Stimulated activated CD4-positive, alpha-beta T cell treated with anti-CD3 and anti-CD28 coated beads, Interleukin-12 subunit alpha, Interleukin-12 subunit beta, amount 100 ng/mL, for 4 hours (primary cell): ENCODE measurements around the gene P4HA2.
A peak's percentile ranks its signal among the peaks of the same experiment; 100 is the strongest.

Source experiments
- DNase-seq: peaks from one replicate; pipeline ENCODE4 v3.0.0-alpha.2; 2020

Gene P4HA2

GRCh38 chr5:132227485-132228240, at the start of gene P4HA2:
Gene P4HA2, minus strand, starts transcription at chr5:132227853. Its CDS starts 9,227 bp downstream, at chr5:132218626.
- peak; percentile 29 for DNase-seq

GRCh38 chr5:132277256-132277655, 49.6 kb upstream of the P4HA2 start:
- DNase-seq: no peak

GRCh38 chr5:132275367-132276220, 47.9 kb upstream of the P4HA2 start:
- no peak for DNase-seq

GRCh38 chr5:132274050-132274792, 46.6 kb upstream of the P4HA2 start:
- DNase-seq: no peak

- no peak for DNase-seq
These were observed 46.0 kb upstream of the P4HA2 start for GRCh38 chr5:132273631-132274030.

- DNase-seq: peak; percentile 69
These were observed 44.9 kb upstream of the P4HA2 start for GRCh38 chr5:132272311-132273210.

GRCh38 chr5:132271251-132272246, 43.9 kb upstream of the P4HA2 start:
- DNase-seq: no peak

- DNase-seq: no peak
These were observed 43.1 kb upstream of the P4HA2 start for GRCh38 chr5:132270706-132271105.

GRCh38 chr5:132270335-132270665, 42.6 kb upstream of the P4HA2 start:
- no peak for DNase-seq

GRCh38 chr5:132269635-132270334, 42.1 kb upstream of the P4HA2 start:
- DNase-seq: no peak

- no peak for DNase-seq
These were observed 41.3 kb upstream of the P4HA2 start for GRCh38 chr5:132268769-132269551.

GRCh38 chr5:132267931-132268768, 40.5 kb upstream of the P4HA2 start:
- DNase-seq: no peak

GRCh38 chr5:132267166-132267739, 39.6 kb upstream of the P4HA2 start:
- no peak for DNase-seq

GRCh38 chr5:132266836-132267160, 39.1 kb upstream of the P4HA2 start:
- no peak for DNase-seq

- DNase-seq: no peak
These were observed 38.6 kb upstream of the P4HA2 start for GRCh38 chr5:132266031-132266835.

- DNase-seq: no peak
These were observed 37.8 kb upstream of the P4HA2 start for GRCh38 chr5:132265336-132266030.
